Neuronal stem cell (in vitro differentiated cells): Measurements from ENCODE around the gene NECTIN3.

Experiments used
- DNase-seq: peaks from one replicate; pipeline ENCODE4 v3.0.0-alpha.2; 2013; ENCODE audit warnings: low spot score
- H2AFZ ChIP-seq: one replicate; pipeline ENCODE4 v1.6.1; 2013; ENCODE audit warnings: mild to moderate bottlenecking, low read length, inconsistent platforms
- H2AK5ac ChIP-seq: 2 replicates; pipeline ENCODE4 v1.6.1; 2013; ENCODE audit warnings: low read depth, mild to moderate bottlenecking, inconsistent platforms, low read length, moderate library complexity, mixed read lengths
- H2BK120ac ChIP-seq: 2 replicates; pipeline ENCODE4 v1.6.1; 2013; ENCODE audit warnings: low read depth, mild to moderate bottlenecking, inconsistent platforms, low read length, moderate library complexity, mixed read lengths
- H2BK12ac ChIP-seq: one replicate; pipeline ENCODE4 v1.6.1; 2013; ENCODE audit warnings: low read length, inconsistent platforms
- H2BK15ac ChIP-seq: 2 replicates; pipeline ENCODE4 v1.6.1; 2013; ENCODE audit warnings: mild to moderate bottlenecking, low read length, inconsistent platforms, mixed read lengths
- H2BK5ac ChIP-seq: one replicate; pipeline ENCODE4 v1.6.1; 2013; ENCODE audit warnings: inconsistent platforms, mild to moderate bottlenecking, low read length, moderate library complexity
- H3K14ac ChIP-seq: one replicate; pipeline ENCODE4 v1.6.1; 2013; ENCODE audit warnings: low read length, inconsistent platforms
- H3K18ac ChIP-seq: 2 replicates; pipeline ENCODE4 v1.6.1; 2013; ENCODE audit warnings: low read length, inconsistent platforms
- H3K23ac ChIP-seq: 2 replicates; pipeline ENCODE4 v1.6.1; 2013; ENCODE audit warnings: low read depth, mild to moderate bottlenecking, mixed read lengths, low read length, inconsistent platforms; ENCODE audit not compliant: poor library complexity
- H3K27ac ChIP-seq: replicated peaks from 3 replicates; pipeline ENCODE4 v1.5.1; 2013; ENCODE audit warnings: low read length, inconsistent platforms
- H3K27me3 ChIP-seq, 3 experiments: 2 replicates each; pipeline ENCODE4 v1.6.1; 2013; ENCODE audit warnings: low read length in 3 of 3, mild to moderate bottlenecking in 2 of 3, inconsistent platforms in 1 of 3, low read depth in 1 of 3, mixed read lengths in 1 of 3, moderate library complexity in 1 of 3; ENCODE audit not compliant: control insufficient read depth in 3 of 3, insufficient read depth in 3 of 3
- H3K36me3 ChIP-seq, 2 donors: replicated peaks in 1 of 2; 2 replicates each; pipeline ENCODE4 v1.6.1; 2013; ENCODE audit warnings: low read length in 2 of 2; ENCODE audit not compliant: control insufficient read depth in 2 of 2, insufficient read depth in 2 of 2
- H3K4ac ChIP-seq: 2 replicates; pipeline ENCODE4 v1.6.1; 2013; ENCODE audit warnings: inconsistent platforms, mild to moderate bottlenecking, low read length, moderate library complexity
- H3K4me1 ChIP-seq, 2 donors: 1 replicate in 1 of 2; 2 replicates in 1 of 2; pipeline ENCODE4 v1.6.1; 2013; ENCODE audit warnings: low read length in 2 of 2, low read depth in 1 of 2; ENCODE audit not compliant: control insufficient read depth in 2 of 2, insufficient read depth in 1 of 2
- H3K4me2 ChIP-seq: one replicate; pipeline ENCODE4 v1.6.1; 2013; ENCODE audit warnings: mild to moderate bottlenecking, low read length, inconsistent platforms; ENCODE audit not compliant: insufficient read depth, poor library complexity, severe bottlenecking
- H3K4me3 ChIP-seq, 2 donors: 2 replicates each; pipeline ENCODE4 v1.5.1; 2013; ENCODE audit warnings: low read length in 2 of 2, mild to moderate bottlenecking in 2 of 2, inconsistent platforms in 1 of 2, moderate library complexity in 1 of 2
- H3K79me1 ChIP-seq: one replicate; pipeline ENCODE4 v1.6.1; 2013; ENCODE audit warnings: low read depth, mild to moderate bottlenecking, inconsistent platforms, low read length, moderate library complexity
- H3K9ac ChIP-seq: one replicate; pipeline ENCODE4 v1.6.1; 2013; ENCODE audit warnings: mild to moderate bottlenecking, low read depth, low read length, inconsistent platforms; ENCODE audit not compliant: poor library complexity
- H3K9me3 ChIP-seq, 2 donors: replicated peaks in 1 of 2; 2 replicates each; pipeline versions ENCODE3 to v1.6.1; 2013; ENCODE audit warnings: low read length in 2 of 2, mild to moderate bottlenecking in 2 of 2, inconsistent platforms in 1 of 2, low read depth in 1 of 2, mixed read lengths in 1 of 2, moderate library complexity in 1 of 2; ENCODE audit not compliant: control insufficient read depth in 2 of 2, insufficient read depth in 1 of 2
- H4K8ac ChIP-seq: one replicate; pipeline ENCODE4 v1.6.1; 2013; ENCODE audit warnings: low read depth, mild to moderate bottlenecking, inconsistent platforms, low read length, moderate library complexity
- H4K91ac ChIP-seq: one replicate; pipeline ENCODE4 v1.6.1; 2013; ENCODE audit warnings: low read length, low read depth, mild to moderate bottlenecking, inconsistent platforms; ENCODE audit not compliant: poor library complexity
- WGBS, 2 donors: extraction: QIAGEN DNeasy Blood & Tissue Kit; methylation state at CpG; one replicate each; pipeline ENCODE4 v1.1.7; 2013; ENCODE audit warnings: missing lambda C conversion rate in 2 of 2, mixed read lengths in 1 of 2; ENCODE audit not compliant: insufficient read length in 2 of 2, insufficient replicate concordance in 1 of 2; ENCODE audit errors: extremely low coverage in 2 of 2; 5-methylcytosine and 5-hydroxymethylcytosine counted together

NECTIN3 gene

GRCh38 chr3:111236836-111237713 lies 165.5 kb downstream of the NECTIN3 start:
- Histone ChIP-seq H2BK120ac (no peak overlapping the region), H3K4me1 (no peaks in the 10 kb centered on the region), H2BK12ac (no peak overlapping the region), H3K9ac (no peak overlapping the region), H3K4me2 (no peak overlapping the region), H3K23ac (no peak overlapping the region), H3K14ac (no peak overlapping the region), H3K4ac (no peak overlapping the region), H3K27ac (no peak overlapping the region), H3K79me1 (no peaks in the 10 kb centered on the region), H3K4me3 (no peak overlapping the region), H3K18ac (no peak overlapping the region), H4K91ac (no peak overlapping the region), H4K8ac (no peak overlapping the region), H2BK15ac (no peak overlapping the region), H3K27me3 (no peaks in the 10 kb centered on the region), H2AK5ac (no peak overlapping the region), H3K9me3 (peaks cover 0 to 6% of the 10 kb centered on the region in 2 donors), H2AFZ (no peak overlapping the region), H3K36me3 (no peaks in the 10 kb centered on the region), H2BK5ac (no peak overlapping the region)
- DNase-seq = no peak
- WGBS, 2 donors = no CpG with 5 or more reads among the region's 6 CpGs

- Histone ChIP-seq H3K4ac (no peak overlapping the region), H3K4me1 (no peaks in the 10 kb centered on the region), H3K36me3 (no peaks in the 10 kb centered on the region), H3K27ac (no peak overlapping the region), H3K79me1 (no peaks in the 10 kb centered on the region), H3K9ac (no peak overlapping the region), H2BK15ac (no peak overlapping the region), H3K9me3 (peaks cover 0 to 10% of the 10 kb centered on the region in 2 donors), H4K8ac (no peak overlapping the region), H3K4me3 (no peak overlapping the region), H3K4me2 (no peak overlapping the region), H4K91ac (no peak overlapping the region), H2BK120ac (no peak overlapping the region), H2AFZ (no peak overlapping the region), H3K18ac (no peak overlapping the region), H2AK5ac (no peak overlapping the region), H3K14ac (no peak overlapping the region), H3K23ac (no peak overlapping the region), H2BK5ac (no peak overlapping the region), H2BK12ac (no peak overlapping the region), H3K27me3 (no peaks in the 10 kb centered on the region)
- DNase-seq = no peak
- no CpG with 5 or more reads among the region's 1 CpG for WGBS, 2 donors
Measured at GRCh38 chr3:111237946-111238345, 166.3 kb downstream of the NECTIN3 start.

- H3K14ac ChIP-seq = no peak overlapping the region
- no peaks in the 10 kb centered on the region for H3K27me3 ChIP-seq
- no peak overlapping the region for H2BK12ac ChIP-seq
- H3K4me3 ChIP-seq = no peak overlapping the region
- H3K27ac ChIP-seq = no peak overlapping the region
- no peak overlapping the region for H3K18ac ChIP-seq
- H2BK5ac ChIP-seq = no peak overlapping the region
- H3K9ac ChIP-seq = no peak overlapping the region
- H3K23ac ChIP-seq = no peak overlapping the region
- H2BK120ac ChIP-seq = no peak overlapping the region
- H2AK5ac ChIP-seq = no peak overlapping the region
- H3K9me3 ChIP-seq = peaks cover 0 to 10% of the 10 kb centered on the region in 2 donors
- no peaks in the 10 kb centered on the region for H3K79me1 ChIP-seq
- H3K4me1 ChIP-seq = no peaks in the 10 kb centered on the region
- no peak overlapping the region for H2AFZ ChIP-seq
- H3K36me3 ChIP-seq = no peaks in the 10 kb centered on the region
- no peak overlapping the region for H3K4ac ChIP-seq
- H3K4me2 ChIP-seq = no peak overlapping the region
- WGBS, 2 donors = no CpG with 5 or more reads among the region's 1 CpG
- no peak overlapping the region for H4K91ac ChIP-seq
- no peak overlapping the region for H2BK15ac ChIP-seq
- no peak for DNase-seq
- H4K8ac ChIP-seq = no peak overlapping the region
Measured at GRCh38 chr3:111238885-111239284, 167.3 kb downstream of the NECTIN3 start.

GRCh38 chr3:111241960-111242359 lies 170.3 kb downstream of the NECTIN3 start:
- Histone ChIP-seq H4K91ac (no peak overlapping the region), H3K79me1 (no peaks in the 10 kb centered on the region), H3K36me3 (no peaks in the 10 kb centered on the region), H3K18ac (peak overlapping the region; percentile 27), H4K8ac (no peak overlapping the region), H3K14ac (no peak overlapping the region), H3K9ac (no peak overlapping the region), H2BK15ac (peak overlapping the region; percentile 3), H2BK120ac (peak overlapping the region; percentile 39), H3K4ac (no peak overlapping the region), H3K9me3 (peaks cover 0 to 8% of the 10 kb centered on the region in 2 donors), H2BK12ac (no peak overlapping the region), H2AFZ (no peak overlapping the region), H3K4me3 (no peak overlapping the region), H2BK5ac (no peak overlapping the region), H3K27ac (no peak overlapping the region), H3K4me1 (peaks cover 0 to 2% of the 10 kb centered on the region in 2 donors), H3K4me2 (no peak overlapping the region), H3K23ac (peak overlapping the region; percentile 58), H3K27me3 (no peaks in the 10 kb centered on the region), H2AK5ac (no peak overlapping the region)
- no peak for DNase-seq
- no CpG with 5 or more reads among the region's 1 CpG for WGBS, 2 donors
